Retina (tissue), 1 donor: ENCODE data around the gene LCA5.
"Not testable (repeated sequence)": the region's sequence is repeated elsewhere in the genome, so short reads cannot be mapped to it uniquely, and the experiment has no call there.

Experiments
- DNase-seq: peaks from one replicate; pipeline ENCODE4 v3.0.0-alpha.2; 2016

Gene LCA5

GRCh38 chr6:79536585-79536953 is 661 bp downstream of the LCA5 start:
- DNase-seq: no peak

DNA sequence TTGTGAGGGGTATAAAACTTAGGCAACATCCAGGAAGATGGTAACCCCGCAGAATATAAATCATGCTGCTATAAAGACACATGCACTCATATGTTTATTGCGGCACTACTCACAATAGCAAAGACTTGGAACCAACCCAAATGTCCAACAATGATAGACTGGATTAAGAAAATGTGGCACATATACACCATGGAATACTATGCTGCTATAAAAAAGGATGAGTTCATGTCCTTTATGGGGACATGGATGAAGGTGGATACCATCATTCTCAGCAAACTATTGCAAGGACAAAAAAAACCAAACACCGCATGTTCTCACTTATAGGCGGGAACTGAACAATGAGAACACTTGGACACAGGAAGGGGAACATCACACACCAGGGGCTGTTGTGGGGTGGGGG is 7.7 kb downstream of the LCA5 start:
- not testable (repeated sequence) for DNase-seq

DNA sequence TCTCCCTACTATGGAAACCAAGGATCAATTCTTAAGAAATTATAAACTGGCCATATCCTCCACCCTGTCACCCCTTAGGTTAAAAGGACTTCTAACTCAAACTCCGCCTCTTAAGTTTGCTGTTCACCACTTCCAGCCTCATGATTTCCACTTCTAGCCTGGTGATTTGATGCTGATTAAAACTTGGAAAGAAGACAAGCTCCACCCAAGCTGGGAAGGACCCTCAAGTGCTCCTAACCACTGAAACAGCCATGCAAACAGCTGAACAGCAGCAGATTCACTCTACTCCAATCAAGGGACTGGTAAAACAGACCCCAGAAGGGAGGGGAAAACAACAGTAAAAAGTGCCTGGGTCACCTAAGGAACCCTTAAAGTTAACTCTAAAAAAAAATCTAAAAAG is 10.3 kb downstream of the LCA5 start:
- DNase-seq: no peak

GRCh38 chr6:79525272-79526100 is 11.7 kb downstream of the LCA5 start:
- no peak for DNase-seq

DNA sequence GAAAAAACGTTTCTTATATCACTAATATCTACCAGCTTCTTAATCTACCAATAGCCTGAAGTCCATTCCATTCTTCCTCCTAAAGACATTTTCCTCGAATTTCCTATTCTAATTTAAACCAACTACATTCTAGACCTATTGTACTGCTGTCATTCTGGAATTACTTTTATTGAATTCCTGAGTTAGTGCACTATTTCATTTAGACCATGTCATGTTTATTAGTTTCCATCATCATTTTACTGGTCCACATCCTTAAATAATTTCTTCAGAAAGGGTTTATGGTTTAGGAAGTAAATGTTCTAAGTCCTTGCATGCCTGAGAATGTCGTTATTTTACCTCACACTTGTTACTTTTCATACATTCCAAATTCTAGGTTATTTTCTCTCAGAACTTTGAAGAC is 13.2 kb downstream of the LCA5 start:
- DNase-seq: no peak

DNA sequence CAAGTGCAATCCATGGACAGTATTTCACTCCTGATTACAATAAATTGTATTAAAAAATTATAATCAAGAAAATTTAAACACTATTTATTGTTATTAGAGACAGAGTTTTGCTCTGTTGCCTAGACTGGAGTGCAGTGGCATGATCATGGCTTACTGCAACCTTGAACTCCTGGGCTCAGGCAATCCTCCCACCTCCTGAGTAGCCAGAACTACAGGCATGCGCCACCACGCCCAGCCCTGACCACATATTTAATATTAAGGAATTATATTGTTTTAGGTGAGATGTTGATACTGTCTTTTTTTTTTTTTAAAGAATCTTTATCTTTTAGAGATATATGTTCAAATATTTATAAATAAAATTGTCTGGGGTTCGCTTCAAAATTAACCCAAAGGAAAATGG is 14.6 kb downstream of the LCA5 start:
- DNase-seq: no peak

DNA sequence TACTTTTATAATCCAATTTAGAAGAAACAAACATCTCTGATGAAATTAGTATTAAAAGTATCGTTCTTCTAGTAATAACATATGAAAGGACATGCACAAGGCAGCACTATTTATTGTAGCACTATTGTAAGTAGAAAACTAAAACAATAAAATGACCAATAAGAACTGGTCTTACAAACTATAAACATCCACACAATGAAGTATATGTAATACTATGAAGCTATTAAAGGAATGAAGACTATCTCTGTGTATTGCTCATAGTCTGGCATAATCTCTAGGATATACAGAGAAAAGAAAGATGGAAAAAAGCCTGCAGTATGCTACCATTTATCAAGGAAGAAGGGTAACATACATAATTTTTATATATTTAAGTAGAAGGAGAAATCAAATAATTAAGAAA is 16.7 kb downstream of the LCA5 start:
- DNase-seq: no peak

- no peak for DNase-seq
These were observed 18.4 kb downstream of the LCA5 start for GRCh38 chr6:79518842-79519241.

GRCh38 chr6:79515436-79515835 is 21.8 kb downstream of the LCA5 start:
- DNase-seq: no peak

DNA sequence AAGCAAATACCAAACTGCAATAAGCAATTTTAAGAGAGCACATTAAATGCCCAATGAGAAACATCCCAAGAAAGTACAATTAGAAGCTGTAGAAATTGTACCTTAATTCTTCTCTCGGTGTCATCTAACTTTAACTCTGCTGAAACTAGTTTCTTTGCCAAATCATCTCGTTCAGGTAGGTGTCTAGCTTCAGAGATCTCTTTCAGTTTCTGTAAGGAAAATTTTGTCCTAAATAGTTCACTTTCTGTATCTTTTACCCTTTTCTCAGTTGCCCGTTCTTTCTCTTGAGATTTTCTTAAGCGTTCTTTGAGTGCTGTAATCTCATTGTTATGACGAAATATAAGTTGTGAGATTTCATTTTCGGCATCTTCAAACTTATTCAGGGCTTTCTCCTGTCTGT is 24.1 kb downstream of the LCA5 start:
- no peak for DNase-seq

GRCh38 chr6:79512014-79512413 is 25.2 kb downstream of the LCA5 start:
- no peak for DNase-seq

- DNase-seq: no peak
These were observed 26.5 kb downstream of the LCA5 start for GRCh38 chr6:79510707-79511106.

- DNase-seq: no peak
These were observed 31.0 kb downstream of the LCA5 start for GRCh38 chr6:79506251-79506650.

- no peak for DNase-seq
These were observed 32.9 kb downstream of the LCA5 start for GRCh38 chr6:79504372-79504771.

DNA sequence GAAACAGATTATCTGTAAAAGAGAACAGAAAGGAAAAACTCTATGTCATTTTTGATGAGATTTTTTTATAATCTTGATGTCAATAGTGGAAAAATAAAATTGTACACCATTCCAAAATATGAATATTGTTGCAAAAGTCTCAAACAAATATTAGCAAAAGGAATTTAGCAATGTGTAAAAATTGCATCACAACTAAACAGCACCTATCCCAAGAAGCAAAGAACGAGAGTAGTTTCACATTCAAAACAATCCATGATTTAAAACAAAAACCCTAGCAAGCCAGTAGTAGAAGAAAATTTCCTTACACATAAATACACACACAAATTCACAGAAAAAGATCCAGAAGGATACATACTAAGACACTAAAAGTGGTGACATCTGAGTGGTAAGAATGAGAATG is 38.4 kb downstream of the LCA5 start:
- DNase-seq: no peak

GRCh38 chr6:79495246-79495645 is 42.0 kb downstream of the LCA5 start:
- no peak for DNase-seq

- DNase-seq: peak; percentile 24
These were observed 42.4 kb downstream of the LCA5 start for GRCh38 chr6:79494841-79495240.

DNA sequence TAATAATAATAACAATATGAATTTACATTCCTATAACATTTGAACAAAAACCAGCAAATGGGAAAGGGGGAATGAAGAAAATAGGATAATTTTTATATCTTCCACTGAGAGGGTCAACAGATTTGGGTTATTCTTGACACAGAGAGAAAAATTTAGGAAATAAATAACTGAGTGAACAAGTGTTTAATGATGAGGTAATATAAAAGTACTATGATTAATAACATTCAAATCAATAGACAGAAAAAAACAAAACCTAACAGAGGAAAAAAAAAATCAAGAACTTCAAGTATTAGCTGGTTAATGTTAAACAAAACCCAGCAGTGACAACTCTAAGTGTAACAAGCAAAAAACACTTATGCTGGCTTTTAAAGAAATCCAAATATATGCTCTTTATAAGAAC is 66.5 kb downstream of the LCA5 start:
- no peak for DNase-seq

GRCh38 chr6:79469376-79470246 is 67.6 kb downstream of the LCA5 start:
- no peak for DNase-seq

DNA sequence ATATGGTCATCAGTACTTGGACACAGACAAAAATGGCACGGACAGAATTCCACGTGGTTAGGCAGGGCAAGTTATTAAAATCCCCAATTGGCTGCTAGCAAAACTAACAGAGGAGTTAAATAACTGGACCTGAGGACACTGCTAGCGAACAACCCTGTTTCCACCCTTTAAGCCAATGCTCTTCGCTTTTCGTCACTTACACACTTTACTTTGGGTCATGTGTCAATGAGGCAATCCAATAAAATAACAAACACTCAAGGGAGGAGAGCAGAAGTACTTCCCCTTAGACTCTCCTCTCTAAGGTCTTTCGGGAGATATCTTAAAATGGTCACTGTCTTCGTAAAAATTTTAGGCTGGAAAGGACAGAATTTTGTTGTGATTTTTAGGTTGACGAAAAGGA is 68.6 kb downstream of the LCA5 start:
- DNase-seq: no peak

GRCh38 chr6:79468116-79468515 is 69.1 kb downstream of the LCA5 start:
- no peak for DNase-seq

- DNase-seq: no peak
These were observed 69.5 kb downstream of the LCA5 start for GRCh38 chr6:79467716-79468115.

DNA sequence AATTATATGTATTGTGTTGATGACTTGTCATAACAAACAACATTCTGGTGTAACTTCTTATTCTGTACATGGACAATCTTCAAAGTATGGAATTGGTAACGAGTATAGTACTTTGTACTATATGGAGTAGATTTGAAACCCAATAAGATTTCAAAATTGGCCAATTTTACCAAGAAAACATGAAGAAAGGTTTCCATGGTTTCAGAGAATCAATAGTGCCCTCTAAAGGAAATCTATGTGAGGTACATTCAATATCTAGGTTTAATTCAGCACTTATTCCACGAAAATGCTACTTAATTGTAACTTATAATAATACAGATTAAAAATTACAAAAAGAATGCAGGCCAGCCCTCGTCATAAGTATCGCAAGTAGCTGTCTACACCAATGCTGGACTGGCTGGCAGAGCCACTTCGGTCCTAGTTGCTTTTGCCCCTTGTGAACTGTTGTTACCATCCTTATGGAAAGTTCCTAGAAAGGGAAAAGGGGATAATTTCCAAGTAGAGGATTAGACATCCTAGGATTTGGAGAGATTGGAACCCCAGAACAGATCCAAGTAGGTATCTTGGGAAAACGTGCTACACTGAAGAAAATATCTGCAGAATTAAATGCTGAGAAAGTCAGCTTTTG is 70.9 kb downstream of the LCA5 start:
- peak; percentile 19 for DNase-seq

GRCh38 chr6:79465381-79465780 is 71.8 kb downstream of the LCA5 start:
- no peak for DNase-seq
